ENCODE measurements around the gene TACSTD2.

TACSTD2 gene

DNA sequence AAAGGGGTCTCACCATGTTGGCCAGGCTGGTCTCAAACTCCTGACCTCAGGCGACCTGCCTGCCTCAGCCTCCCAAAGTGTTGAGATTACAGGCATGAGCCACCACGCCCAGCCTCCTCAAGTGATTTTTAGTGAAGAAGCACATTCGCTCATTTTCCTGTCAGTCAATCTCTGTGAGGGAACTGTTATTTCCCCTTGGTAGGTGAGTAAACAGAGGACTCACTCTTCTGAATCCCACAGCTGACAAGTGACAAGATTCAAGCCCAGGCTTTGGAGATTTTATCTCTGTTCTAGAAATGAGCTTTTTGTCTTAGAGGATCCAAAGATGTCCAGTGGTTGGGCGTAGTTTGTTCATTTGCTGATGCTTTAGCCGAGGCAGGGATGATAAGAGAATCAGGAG, 43.9 kb upstream of the TACSTD2 start:
- no peak for TF ChIP-seq SIN3A (IDR thresholded peaks at IDR 0.05; ENCODE audit: borderline replicate concordance, insufficient read depth, low read length)
- no peak for TF ChIP-seq POLR2AphosphoS5 (IDR thresholded peaks at IDR 0.05; ENCODE audit: low read depth, low read length)
- TF ChIP-seq, protein P1, sequence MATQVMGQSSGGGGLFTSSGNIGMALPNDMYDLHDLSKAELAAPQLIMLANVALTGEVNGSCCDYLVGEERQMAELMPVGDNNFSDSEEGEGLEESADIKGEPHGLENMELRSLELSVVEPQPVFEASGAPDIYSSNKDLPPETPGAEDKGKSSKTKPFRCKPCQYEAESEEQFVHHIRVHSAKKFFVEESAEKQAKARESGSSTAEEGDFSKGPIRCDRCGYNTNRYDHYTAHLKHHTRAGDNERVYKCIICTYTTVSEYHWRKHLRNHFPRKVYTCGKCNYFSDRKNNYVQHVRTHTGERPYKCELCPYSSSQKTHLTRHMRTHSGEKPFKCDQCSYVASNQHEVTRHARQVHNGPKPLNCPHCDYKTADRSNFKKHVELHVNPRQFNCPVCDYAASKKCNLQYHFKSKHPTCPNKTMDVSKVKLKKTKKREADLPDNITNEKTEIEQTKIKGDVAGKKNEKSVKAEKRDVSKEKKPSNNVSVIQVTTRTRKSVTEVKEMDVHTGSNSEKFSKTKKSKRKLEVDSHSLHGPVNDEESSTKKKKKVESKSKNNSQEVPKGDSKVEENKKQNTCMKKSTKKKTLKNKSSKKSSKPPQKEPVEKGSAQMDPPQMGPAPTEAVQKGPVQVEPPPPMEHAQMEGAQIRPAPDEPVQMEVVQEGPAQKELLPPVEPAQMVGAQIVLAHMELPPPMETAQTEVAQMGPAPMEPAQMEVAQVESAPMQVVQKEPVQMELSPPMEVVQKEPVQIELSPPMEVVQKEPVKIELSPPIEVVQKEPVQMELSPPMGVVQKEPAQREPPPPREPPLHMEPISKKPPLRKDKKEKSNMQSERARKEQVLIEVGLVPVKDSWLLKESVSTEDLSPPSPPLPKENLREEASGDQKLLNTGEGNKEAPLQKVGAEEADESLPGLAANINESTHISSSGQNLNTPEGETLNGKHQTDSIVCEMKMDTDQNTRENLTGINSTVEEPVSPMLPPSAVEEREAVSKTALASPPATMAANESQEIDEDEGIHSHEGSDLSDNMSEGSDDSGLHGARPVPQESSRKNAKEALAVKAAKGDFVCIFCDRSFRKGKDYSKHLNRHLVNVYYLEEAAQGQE (IDR thresholded peaks at IDR 0.05; ENCODE audit: insufficient read depth in 1 of 2, low read depth in 2 of 2, low read length in 2 of 2), result no peak
- TF ChIP-seq TAF1 (IDR thresholded peaks at IDR 0.05; ENCODE audit: borderline replicate concordance, insufficient read depth, low read length), result no peak
- no peak for TF ChIP-seq FOXP2 (optimal IDR thresholded peaks at IDR 0.05; ENCODE audit: borderline replicate concordance, extremely low read depth, extremely low read length, insufficient read depth)

DNA sequence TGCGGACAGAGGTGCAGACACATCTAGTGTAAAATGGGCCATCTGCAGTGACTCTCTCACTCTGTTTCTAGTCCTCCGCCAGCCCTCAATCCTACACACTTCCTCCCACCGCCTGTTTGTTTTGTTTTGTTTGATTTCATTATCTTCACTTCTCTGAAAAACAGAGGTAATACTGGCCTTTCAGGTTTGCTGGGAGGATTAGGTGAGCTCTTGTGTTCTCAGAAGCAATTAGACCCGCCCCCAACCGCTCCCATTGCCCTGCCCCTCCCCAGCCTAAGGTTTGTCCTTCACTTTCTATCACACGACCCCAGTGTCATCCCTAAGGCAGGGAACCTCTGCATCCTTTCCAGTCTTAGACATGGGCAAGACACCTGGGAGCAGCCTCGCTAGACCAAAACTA, 43.2 kb upstream of the TACSTD2 start:
- TF ChIP-seq SIN3A (IDR thresholded peaks at IDR 0.05; ENCODE audit: borderline replicate concordance, insufficient read depth, low read length) (no peak), TAF1 (IDR thresholded peaks at IDR 0.05; ENCODE audit: borderline replicate concordance, insufficient read depth, low read length) (no peak), POLR2AphosphoS5 (IDR thresholded peaks at IDR 0.05; ENCODE audit: low read depth, low read length) (no peak), FOXP2 (optimal IDR thresholded peaks at IDR 0.05; ENCODE audit: borderline replicate concordance, extremely low read depth, extremely low read length, insufficient read depth) (no peak)
- TF ChIP-seq, protein P1 (IDR thresholded peaks at IDR 0.05; ENCODE audit: insufficient read depth in 1 of 2, low read depth in 2 of 2, low read length in 2 of 2), result no peak

DNA sequence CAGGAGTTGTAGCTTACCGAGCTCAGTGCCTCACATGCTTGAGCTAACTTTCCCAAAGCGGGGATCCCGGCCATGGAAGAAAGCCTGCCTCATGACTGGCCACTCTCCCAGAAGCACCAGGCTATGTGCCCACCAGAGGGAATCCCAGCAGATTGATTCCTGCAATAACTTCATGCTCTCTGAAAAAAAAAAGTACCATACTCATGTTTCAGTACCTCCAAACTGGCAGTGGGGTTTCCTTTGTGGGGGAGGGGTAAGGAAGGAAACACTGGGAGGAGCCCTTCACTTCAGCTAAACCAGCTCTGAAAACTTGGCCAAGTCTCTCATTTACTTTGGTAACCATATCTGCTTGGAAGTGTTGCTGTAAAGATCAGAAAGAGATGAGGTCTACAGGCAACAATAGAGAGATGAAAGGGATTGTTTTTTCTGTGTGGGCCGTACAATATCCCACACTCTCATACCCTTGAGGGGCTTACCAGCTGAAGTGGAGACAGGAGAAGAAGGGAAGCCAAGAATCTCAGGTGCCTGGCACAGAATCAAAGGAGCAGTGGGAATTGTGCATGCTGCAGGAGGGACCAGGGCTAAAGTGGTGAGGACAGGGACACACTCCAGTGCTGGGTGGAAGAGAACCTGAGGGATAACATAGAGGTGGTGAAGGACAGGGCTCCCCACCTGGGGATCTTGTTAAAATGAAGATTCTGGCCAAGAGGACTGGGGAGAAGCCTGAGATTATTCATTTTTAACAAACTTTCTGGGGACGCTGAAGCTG, 42.4 kb upstream of the TACSTD2 start:
- TF ChIP-seq POLR2AphosphoS5 (IDR thresholded peaks at IDR 0.05; ENCODE audit: low read depth, low read length) (no peak), FOXP2 (optimal IDR thresholded peaks at IDR 0.05; ENCODE audit: borderline replicate concordance, extremely low read depth, extremely low read length, insufficient read depth) (no peak), TAF1 (IDR thresholded peaks at IDR 0.05; ENCODE audit: borderline replicate concordance, insufficient read depth, low read length) (no peak), SIN3A (IDR thresholded peaks at IDR 0.05; ENCODE audit: borderline replicate concordance, insufficient read depth, low read length) (no peak)
- TF ChIP-seq, protein P1 (IDR thresholded peaks at IDR 0.05; ENCODE audit: insufficient read depth in 1 of 2, low read depth in 2 of 2, low read length in 2 of 2), result no peak

DNA sequence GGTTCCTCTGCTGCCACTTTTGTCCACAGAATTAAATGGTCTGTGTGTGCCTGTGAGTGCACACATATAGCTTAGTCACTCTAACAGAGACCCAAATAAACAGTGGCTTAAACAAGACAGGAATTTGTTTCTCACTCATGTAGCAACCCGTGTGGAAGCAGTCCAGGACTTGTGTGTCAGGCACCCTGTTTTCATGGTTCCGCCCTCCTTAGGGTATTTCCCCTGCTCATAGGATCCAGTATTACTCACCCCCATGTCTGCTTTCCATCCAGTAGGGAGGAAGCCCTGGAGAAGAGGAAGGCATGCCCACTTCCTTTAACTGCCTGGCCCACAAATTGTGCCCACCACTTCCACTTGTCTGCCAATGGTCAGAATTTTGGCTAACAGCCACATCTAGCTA, 41.3 kb upstream of the TACSTD2 start:
- TF ChIP-seq, protein P1 (IDR thresholded peaks at IDR 0.05; ENCODE audit: insufficient read depth in 1 of 2, low read depth in 2 of 2, low read length in 2 of 2), result no peak
- TF ChIP-seq POLR2AphosphoS5 (IDR thresholded peaks at IDR 0.05; ENCODE audit: low read depth, low read length), result no peak
- no peak for TF ChIP-seq TAF1 (IDR thresholded peaks at IDR 0.05; ENCODE audit: borderline replicate concordance, insufficient read depth, low read length)
- no peak for TF ChIP-seq FOXP2 (optimal IDR thresholded peaks at IDR 0.05; ENCODE audit: borderline replicate concordance, extremely low read depth, extremely low read length, insufficient read depth)
- no peak for TF ChIP-seq SIN3A (IDR thresholded peaks at IDR 0.05; ENCODE audit: borderline replicate concordance, insufficient read depth, low read length)

Data from PFSK-1 (cell line).